Keratinocyte (primary cell): ENCODE data around the gene SDHAF1. TPM values are rescaled to one million over a fixed set of nuclear protein-coding genes. Genes with fewer than 3 reads are reported as not detected.

Experiments
- DNase-seq: peaks from one replicate; pipeline ENCODE4 v3.0.0-alpha.2; 2011; ENCODE audit warnings: low read depth, missing footprints, low spot score
- FAIRE-seq: peaks from 2 replicates; lab custom pipeline; 2011; peaks lifted over from hg19 to GRCh38; lab: Jason Lieb, UNC
- H2AFZ ChIP-seq: 2 replicates; pipeline ENCODE4 v1.6.0; 2012; ENCODE audit warnings: low read length, control low read depth, inconsistent platforms; ENCODE audit not compliant: control insufficient read depth
- H3K27ac ChIP-seq: 2 replicates; pipeline ENCODE4 v1.5.1; 2011; ENCODE audit warnings: low read length; ENCODE audit not compliant: control insufficient read depth, insufficient read depth
- H3K27me3 ChIP-seq: 3 replicates; pipeline ENCODE4 v1.6.0; 2011; ENCODE audit warnings: low read length; ENCODE audit not compliant: control insufficient read depth, insufficient read depth; ENCODE audit errors: extremely low read depth
- H3K36me3 ChIP-seq, 2 experiments: 2 replicates in 1 of 2; 3 replicates in 1 of 2; pipeline ENCODE4 v1.5.1; 2011; ENCODE audit warnings: low read length in 2 of 2, mild to moderate bottlenecking in 1 of 2; ENCODE audit not compliant: control insufficient read depth in 2 of 2, insufficient read depth in 2 of 2; ENCODE audit errors: extremely low read depth in 1 of 2
- H3K4me1 ChIP-seq: 3 replicates; pipeline ENCODE4 v1.5.1; 2011; ENCODE audit warnings: low read length; ENCODE audit not compliant: control insufficient read depth, insufficient read depth; ENCODE audit errors: extremely low read depth
- H3K4me2 ChIP-seq: 3 replicates; pipeline ENCODE4 v1.6.0; 2011; ENCODE audit warnings: low read depth, low read length; ENCODE audit not compliant: control insufficient read depth, insufficient read depth; ENCODE audit errors: extremely low read depth
- H3K4me3 ChIP-seq, 3 experiments: fragments of 200-600 bp in 1 of 3; sonication (generic) in 1 of 3; 2 replicates in 2 of 3; 3 replicates in 1 of 3; pipeline ENCODE4 v1.5.1; 2011 to 2016; ENCODE audit warnings: low read length in 3 of 3, mild to moderate bottlenecking in 3 of 3, control low read depth in 2 of 3, inconsistent platforms in 1 of 3, low read depth in 1 of 3, mixed read lengths in 1 of 3, mixed run types in 1 of 3, moderate library complexity in 1 of 3; ENCODE audit not compliant: control insufficient read depth in 2 of 3, insufficient read depth in 2 of 3; ENCODE audit errors: extremely low read depth in 1 of 3
- H3K79me2 ChIP-seq: 2 replicates; pipeline ENCODE4 v1.6.0; 2012; ENCODE audit warnings: low read length; ENCODE audit not compliant: control insufficient read depth, insufficient read depth
- H3K9ac ChIP-seq: 3 replicates; pipeline ENCODE4 v1.6.0; 2011; ENCODE audit warnings: low read length; ENCODE audit not compliant: control insufficient read depth, insufficient read depth; ENCODE audit errors: extremely low read depth
- H3K9me1 ChIP-seq: 3 replicates; pipeline ENCODE4 v1.6.0; 2011; ENCODE audit warnings: low read length; ENCODE audit not compliant: control insufficient read depth, insufficient read depth; ENCODE audit errors: extremely low read depth
- H3K9me3 ChIP-seq: 2 replicates; pipeline ENCODE4 v1.5.1; 2012; ENCODE audit warnings: low read depth, low read length; ENCODE audit not compliant: control insufficient read depth
- H4K20me1 ChIP-seq: 3 replicates; pipeline ENCODE4 v1.6.0; 2011; ENCODE audit warnings: low read length; ENCODE audit not compliant: control insufficient read depth, insufficient read depth; ENCODE audit errors: extremely low read depth
- EZH2 ChIP-seq: IDR thresholded peaks from one replicate; pipeline ENCODE4 v1.6.1; 2012; ENCODE audit warnings: inconsistent platforms, mild to moderate bottlenecking, low read length, moderate library complexity
- dilution Hi-C: fragments of 300-500 bp; cut with MboI; formaldehyde crosslinking; loops from one replicate; pipeline ENCODE4 v1.7.0; 2020; ENCODE audit warnings: low sequenced_read_pairs; ENCODE audit not compliant: extremely low pct_ligation_motif_present
- polyA plus RNA-seq, 5 experiments: library from polyadenylated mRNA; depleted of rRNA in 3 of 5; stranded (reverse) in 3 of 5; stranded (forward) in 1 of 5; unstranded in 1 of 5; fragments of >200 nt; gene quantifications; 1 replicate in 1 of 5; 2 replicates in 3 of 5; 3 replicates in 1 of 5; pipeline versions ENCODE4 v1.2.1 to v1.2.3, GENCODE V29; 2011 to 2012; ENCODE audit warnings: missing spikeins in 2 of 5, low read depth in 1 of 5, low replicate concordance in 1 of 5
- TF ChIP-seq, protein P1 (sequence below), 3 experiments: IDR thresholded peaks in 1 of 3; conservative IDR thresholded peaks in 1 of 3; optimal IDR thresholded peaks in 1 of 3; 2 replicates in 2 of 3; 3 replicates in 1 of 3; pipeline versions ENCODE3 to v1.5.1; 2011; ENCODE audit warnings: low read length in 3 of 3, mild to moderate bottlenecking in 3 of 3, moderate library complexity in 2 of 3, control low read depth in 1 of 3, inconsistent platforms in 1 of 3; ENCODE audit not compliant: insufficient read depth in 2 of 3; ENCODE audit errors: extremely low read depth in 1 of 3

The SDHAF1 gene
- polyA plus RNA-seq, 1 donor (not counting 4 experiments of a cell fraction or from before 2014, with no cell fraction given) = 7.3 TPM

DNA sequence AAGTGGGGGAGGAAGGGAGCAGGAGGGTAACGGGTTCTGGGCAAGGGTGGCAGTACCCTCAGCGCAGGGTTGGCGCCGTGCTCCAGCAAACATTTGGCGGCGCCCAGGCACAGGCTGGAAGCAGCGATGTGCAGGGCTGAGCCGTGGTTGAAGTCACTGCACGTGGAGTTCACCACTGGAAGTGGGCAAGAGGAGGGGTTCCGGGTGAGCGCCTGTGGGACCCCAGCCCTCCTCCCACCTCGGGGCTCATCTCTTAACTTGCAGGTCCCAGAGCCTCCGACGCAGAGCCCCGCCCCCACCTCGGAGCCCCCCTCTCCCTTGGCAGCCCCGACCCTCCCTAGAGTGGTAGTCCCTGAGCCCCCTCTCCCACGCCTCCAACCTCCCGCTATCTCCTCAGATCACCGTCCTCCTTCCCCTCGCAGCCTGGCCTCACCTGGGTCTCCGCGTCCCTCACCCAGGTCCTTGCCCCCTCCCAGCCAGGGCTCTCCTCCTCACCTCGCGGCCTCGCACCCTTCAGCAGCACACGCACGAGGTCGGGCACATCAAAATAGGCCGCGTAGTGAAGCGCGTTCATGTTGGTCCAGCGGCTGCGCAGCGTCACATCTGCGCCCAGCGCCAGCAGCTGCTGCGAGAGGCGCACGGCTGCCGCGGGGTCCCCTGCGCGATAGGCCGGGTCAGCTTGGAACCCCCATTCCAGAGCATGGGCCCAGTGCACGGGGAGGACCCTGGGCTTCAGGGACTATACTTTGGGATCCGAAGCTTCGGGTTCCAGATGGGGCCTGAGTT, 31.3 kb downstream of the SDHAF1 start:
- H3K79me2 ChIP-seq = no peaks in the 10 kb centered on the region
- H3K27ac ChIP-seq = no peak overlapping the region
- H3K9ac ChIP-seq = no peak overlapping the region
- H3K36me3 ChIP-seq = peaks cover 1 to 10% of the 10 kb centered on the region in 2 experiments
- dilution Hi-C loops = no loop called here
- H3K9me3 ChIP-seq = no peaks in the 10 kb centered on the region
- H3K27me3 ChIP-seq = no peaks in the 10 kb centered on the region
- H3K4me3 ChIP-seq = no peak overlapping the region
- H2AFZ ChIP-seq = no peak overlapping the region
- no peak for TF ChIP-seq EZH2
- TF ChIP-seq, protein P1, sequence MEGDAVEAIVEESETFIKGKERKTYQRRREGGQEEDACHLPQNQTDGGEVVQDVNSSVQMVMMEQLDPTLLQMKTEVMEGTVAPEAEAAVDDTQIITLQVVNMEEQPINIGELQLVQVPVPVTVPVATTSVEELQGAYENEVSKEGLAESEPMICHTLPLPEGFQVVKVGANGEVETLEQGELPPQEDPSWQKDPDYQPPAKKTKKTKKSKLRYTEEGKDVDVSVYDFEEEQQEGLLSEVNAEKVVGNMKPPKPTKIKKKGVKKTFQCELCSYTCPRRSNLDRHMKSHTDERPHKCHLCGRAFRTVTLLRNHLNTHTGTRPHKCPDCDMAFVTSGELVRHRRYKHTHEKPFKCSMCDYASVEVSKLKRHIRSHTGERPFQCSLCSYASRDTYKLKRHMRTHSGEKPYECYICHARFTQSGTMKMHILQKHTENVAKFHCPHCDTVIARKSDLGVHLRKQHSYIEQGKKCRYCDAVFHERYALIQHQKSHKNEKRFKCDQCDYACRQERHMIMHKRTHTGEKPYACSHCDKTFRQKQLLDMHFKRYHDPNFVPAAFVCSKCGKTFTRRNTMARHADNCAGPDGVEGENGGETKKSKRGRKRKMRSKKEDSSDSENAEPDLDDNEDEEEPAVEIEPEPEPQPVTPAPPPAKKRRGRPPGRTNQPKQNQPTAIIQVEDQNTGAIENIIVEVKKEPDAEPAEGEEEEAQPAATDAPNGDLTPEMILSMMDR (optimal IDR thresholded peaks at IDR 0.05 in 1 of 3, IDR thresholded peaks at IDR 0.05 in 1 of 3, conservative IDR thresholded peaks at IDR 0.05 in 1 of 3; ENCODE audit: extremely low read depth in 1 of 3, insufficient read depth in 2 of 3, low read length in 3 of 3) = no peak
- no peaks in the 10 kb centered on the region for H3K4me1 ChIP-seq
- FAIRE-seq (no peak), DNase-seq (no peak)
- no peaks in the 10 kb centered on the region for H4K20me1 ChIP-seq
- no peak overlapping the region for H3K4me2 ChIP-seq
- no peaks in the 10 kb centered on the region for H3K9me1 ChIP-seq

DNA sequence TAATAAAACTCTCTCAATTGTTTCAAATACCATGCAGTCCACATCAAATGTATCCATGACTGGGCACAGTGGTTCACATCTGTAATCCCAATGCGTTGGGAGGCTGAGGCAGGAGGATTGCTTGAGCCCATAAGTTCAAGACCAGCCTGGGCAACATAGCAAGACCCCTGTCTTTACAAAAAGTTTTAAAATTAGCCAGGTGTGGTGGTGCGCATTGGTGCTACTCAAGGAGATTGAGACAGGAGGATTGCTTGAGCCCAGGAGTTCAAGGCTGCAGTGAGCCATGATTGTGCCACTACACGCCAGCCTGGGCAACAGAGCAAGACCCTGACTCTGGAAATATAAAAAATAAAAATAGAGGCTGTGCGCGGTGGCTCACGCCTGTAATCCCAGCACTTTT, 32.7 kb downstream of the SDHAF1 start:
- Histone ChIP-seq H4K20me1 (no peaks in the 10 kb centered on the region), H3K9me1 (no peaks in the 10 kb centered on the region), H3K27me3 (no peaks in the 10 kb centered on the region), H3K36me3 (peaks cover 1 to 10% of the 10 kb centered on the region in 2 experiments), H3K4me1 (no peaks in the 10 kb centered on the region), H3K9me3 (no peaks in the 10 kb centered on the region), H2AFZ (no peak overlapping the region), H3K79me2 (no peaks in the 10 kb centered on the region), H3K27ac (no peak overlapping the region), H3K9ac (no peak overlapping the region), H3K4me2 (no peak overlapping the region), H3K4me3 (no peak overlapping the region)
- DNase-seq (no peak), FAIRE-seq (no peak)
- dilution Hi-C loops = no loop called here
- no peak for TF ChIP-seq EZH2
- TF ChIP-seq, protein P1 (optimal IDR thresholded peaks at IDR 0.05 in 1 of 3, IDR thresholded peaks at IDR 0.05 in 1 of 3, conservative IDR thresholded peaks at IDR 0.05 in 1 of 3; ENCODE audit: extremely low read depth in 1 of 3, insufficient read depth in 2 of 3, low read length in 3 of 3) = no peak
